Measurements from ENCODE around the gene MBD5.

Gene MBD5

DNA sequence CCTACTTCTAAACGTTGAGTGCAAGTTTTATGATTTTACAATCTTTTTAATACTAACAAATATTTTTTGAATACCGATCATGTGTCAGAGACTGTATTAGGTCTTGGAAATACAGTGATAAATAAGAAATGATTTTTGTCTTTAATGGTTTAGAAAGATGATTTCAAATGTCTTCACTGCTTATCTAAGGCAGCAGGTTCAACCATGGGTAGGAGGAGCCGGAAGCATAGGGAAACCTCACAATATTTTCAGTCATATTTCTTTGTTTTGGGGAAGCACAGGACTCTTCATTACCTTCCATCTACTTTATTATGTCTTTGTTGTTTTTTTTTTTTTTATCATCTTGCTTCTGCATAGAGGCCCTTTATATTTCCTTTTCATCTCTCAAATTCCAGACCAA is 458.5 kb downstream of the MBD5 start:
- no peak overlapping the region for H3K9ac ChIP-seq (ENCODE audit: low read length)
- no peaks in the 10 kb centered on the region for H3K27me3 ChIP-seq (ENCODE audit: insufficient read depth, low read length)
- H3K4me3 ChIP-seq (ENCODE audit: low read depth, low read length) = no peak overlapping the region
- no peak overlapping the region for H2BK5ac ChIP-seq (ENCODE audit: low read depth, low read length, poor library complexity)
- H3K18ac ChIP-seq (ENCODE audit: low read length) = no peak overlapping the region
- H2BK12ac ChIP-seq (ENCODE audit: low read length) = no peak overlapping the region
- no peaks in the 10 kb centered on the region for H3K9me3 ChIP-seq (ENCODE audit: insufficient read depth, low read depth, low read length)
- no peaks in the 10 kb centered on the region for H3K4me1 ChIP-seq (ENCODE audit: control insufficient read depth in 1 of 2, insufficient read depth in 2 of 2, low read length in 2 of 2)
- H4K91ac ChIP-seq (ENCODE audit: low read depth, low read length) = no peak overlapping the region
- no peak overlapping the region for H2AK5ac ChIP-seq (ENCODE audit: low read length)
- H4K12ac ChIP-seq (ENCODE audit: low read depth, low read length) = no peak overlapping the region
- H3K36me3 ChIP-seq (ENCODE audit: control insufficient read depth in 1 of 2, insufficient read depth in 2 of 2, low read length in 2 of 2) = no peaks in the 10 kb centered on the region
- no peak overlapping the region for H3K4me2 ChIP-seq (ENCODE audit: low read length)
- no peak overlapping the region for H3K23ac ChIP-seq (ENCODE audit: low read length)
- H2BK120ac ChIP-seq (ENCODE audit: insufficient read depth, low read length, poor library complexity) = no peak overlapping the region
- no peak overlapping the region for H3K27ac ChIP-seq (ENCODE audit: low read depth, low read length)
- H3K79me2 ChIP-seq (ENCODE audit: control insufficient read depth, insufficient read depth, low read length, poor library complexity) = no peaks in the 10 kb centered on the region
- no peak overlapping the region for H2AFZ ChIP-seq (ENCODE audit: insufficient read depth, low read length, poor library complexity)
- no peaks in the 10 kb centered on the region for H3K79me1 ChIP-seq (ENCODE audit: low read length)
- H3K14ac ChIP-seq (ENCODE audit: low read length) = no peak overlapping the region
- no peak overlapping the region for H3K4ac ChIP-seq (ENCODE audit: low read depth, low read length)
- no CpG with 5 or more reads among the region's 3 CpGs for WGBS (ENCODE audit: extremely low coverage, insufficient coverage, insufficient read length)
- DNase-seq = no peak
- H4K8ac ChIP-seq (ENCODE audit: low read depth, low read length) = no peak overlapping the region

DNA sequence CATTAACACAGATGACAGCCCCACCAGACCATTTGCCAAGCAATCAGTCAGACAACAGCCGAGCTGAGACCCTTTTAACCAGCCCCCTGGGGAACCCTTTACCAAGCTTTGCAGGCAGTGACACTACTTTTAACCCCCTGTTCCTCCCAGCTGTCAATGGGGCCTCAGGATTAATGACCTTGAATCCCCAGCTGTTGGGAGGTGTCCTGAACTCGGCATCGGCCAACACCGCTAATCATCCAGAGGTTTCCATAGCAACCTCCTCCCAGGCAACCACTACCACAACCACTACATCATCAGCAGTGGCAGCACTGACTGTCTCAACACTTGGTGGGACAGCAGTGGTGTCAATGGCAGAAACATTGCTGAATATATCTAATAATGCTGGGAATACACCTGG is 462.8 kb downstream of the MBD5 start:
- Histone ChIP-seq H2BK12ac (ENCODE audit: low read length) (no peak overlapping the region), H3K4ac (ENCODE audit: low read depth, low read length) (no peak overlapping the region), H3K9me3 (ENCODE audit: insufficient read depth, low read depth, low read length) (no peaks in the 10 kb centered on the region), H3K14ac (ENCODE audit: low read length) (no peak overlapping the region), H3K4me1 (ENCODE audit: control insufficient read depth in 1 of 2, insufficient read depth in 2 of 2, low read length in 2 of 2) (no peaks in the 10 kb centered on the region), H4K91ac (ENCODE audit: low read depth, low read length) (no peak overlapping the region), H3K27ac (ENCODE audit: low read depth, low read length) (no peak overlapping the region), H2AK5ac (ENCODE audit: low read length) (no peak overlapping the region), H2BK120ac (ENCODE audit: insufficient read depth, low read length, poor library complexity) (no peak overlapping the region), H3K4me3 (ENCODE audit: low read depth, low read length) (peak overlapping the region; percentile 35), H2BK5ac (ENCODE audit: low read depth, low read length, poor library complexity) (no peak overlapping the region), H3K4me2 (ENCODE audit: low read length) (no peak overlapping the region), H4K12ac (ENCODE audit: low read depth, low read length) (no peak overlapping the region), H3K27me3 (ENCODE audit: insufficient read depth, low read length) (no peaks in the 10 kb centered on the region), H3K79me1 (ENCODE audit: low read length) (no peaks in the 10 kb centered on the region), H2AFZ (ENCODE audit: insufficient read depth, low read length, poor library complexity) (no peak overlapping the region), H3K9ac (ENCODE audit: low read length) (no peak overlapping the region), H3K23ac (ENCODE audit: low read length) (no peak overlapping the region), H3K18ac (ENCODE audit: low read length) (no peak overlapping the region), H4K8ac (ENCODE audit: low read depth, low read length) (no peak overlapping the region), H3K79me2 (ENCODE audit: control insufficient read depth, insufficient read depth, low read length, poor library complexity) (no peaks in the 10 kb centered on the region), H3K36me3 (ENCODE audit: control insufficient read depth in 1 of 2, insufficient read depth in 2 of 2, low read length in 2 of 2) (no peaks in the 10 kb centered on the region)
- DNase-seq = no peak
- WGBS (ENCODE audit: extremely low coverage, insufficient coverage, insufficient read length) = no CpG with 5 or more reads among the region's 4 CpGs

DNA sequence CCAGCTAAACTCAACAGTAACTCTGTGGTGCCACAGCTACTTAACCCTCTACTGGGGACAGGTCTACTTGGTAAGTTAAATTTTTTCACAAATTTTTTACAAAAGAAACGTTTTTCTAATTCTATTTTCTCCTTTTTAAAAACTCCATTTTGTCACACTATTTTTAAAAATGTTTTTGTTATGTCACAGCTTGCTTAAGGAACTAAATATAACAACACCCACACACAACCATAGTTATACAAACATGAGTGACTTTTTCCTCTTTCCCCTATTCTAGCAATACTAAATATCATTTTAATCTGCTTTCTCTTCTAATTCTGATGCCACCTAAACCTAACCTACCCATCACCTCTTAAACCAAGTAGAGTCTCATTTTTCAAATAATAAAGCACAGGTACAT is 463.2 kb downstream of the MBD5 start:
- no peak overlapping the region for H2AFZ ChIP-seq (ENCODE audit: insufficient read depth, low read length, poor library complexity)

DNA sequence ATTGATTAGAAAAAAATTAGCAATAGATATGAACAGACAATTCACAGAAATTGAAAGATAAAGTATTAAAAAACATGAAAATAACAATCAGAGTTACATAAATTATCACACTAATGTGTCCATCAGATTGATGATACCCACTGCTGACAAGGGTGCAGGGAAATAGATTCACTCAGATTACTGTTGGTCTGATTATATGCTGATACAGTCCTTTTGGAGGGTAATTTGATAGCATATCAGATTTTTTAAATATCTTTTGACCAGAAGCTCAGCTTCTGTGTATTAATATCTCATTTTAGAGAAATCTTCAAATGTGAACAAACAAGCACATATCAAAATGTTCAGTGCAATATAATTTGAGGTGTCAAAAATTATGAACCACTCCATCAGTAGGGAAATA is 465.8 kb downstream of the MBD5 start:
- no peak overlapping the region for H3K4me3 ChIP-seq (ENCODE audit: low read depth, low read length)
- no peak overlapping the region for H3K27ac ChIP-seq (ENCODE audit: low read depth, low read length)
- H3K79me1 ChIP-seq (ENCODE audit: low read length) = no peaks in the 10 kb centered on the region
- no peak overlapping the region for H2AK5ac ChIP-seq (ENCODE audit: low read length)
- no peaks in the 10 kb centered on the region for H3K9me3 ChIP-seq (ENCODE audit: insufficient read depth, low read depth, low read length)
- H3K18ac ChIP-seq (ENCODE audit: low read length) = no peak overlapping the region
- H4K8ac ChIP-seq (ENCODE audit: low read depth, low read length) = no peak overlapping the region
- no peak overlapping the region for H2BK12ac ChIP-seq (ENCODE audit: low read length)
- DNase-seq = no peak
- no peak overlapping the region for H3K23ac ChIP-seq (ENCODE audit: low read length)
- no peak overlapping the region for H3K14ac ChIP-seq (ENCODE audit: low read length)
- H3K4ac ChIP-seq (ENCODE audit: low read depth, low read length) = no peak overlapping the region
- H3K4me1 ChIP-seq (ENCODE audit: control insufficient read depth in 1 of 2, insufficient read depth in 2 of 2, low read length in 2 of 2) = no peaks in the 10 kb centered on the region
- no peak overlapping the region for H3K4me2 ChIP-seq (ENCODE audit: low read length)
- H3K79me2 ChIP-seq (ENCODE audit: control insufficient read depth, insufficient read depth, low read length, poor library complexity) = no peaks in the 10 kb centered on the region
- no peak overlapping the region for H2BK5ac ChIP-seq (ENCODE audit: low read depth, low read length, poor library complexity)
- H4K12ac ChIP-seq (ENCODE audit: low read depth, low read length) = no peak overlapping the region
- H2AFZ ChIP-seq (ENCODE audit: insufficient read depth, low read length, poor library complexity) = no peak overlapping the region
- H3K27me3 ChIP-seq (ENCODE audit: insufficient read depth, low read length) = no peaks in the 10 kb centered on the region
- H3K36me3 ChIP-seq (ENCODE audit: control insufficient read depth in 1 of 2, insufficient read depth in 2 of 2, low read length in 2 of 2) = peaks cover 2 to 4% of the 10 kb centered on the region in 2 experiments
- H2BK120ac ChIP-seq (ENCODE audit: insufficient read depth, low read length, poor library complexity) = no peak overlapping the region
- H3K9ac ChIP-seq (ENCODE audit: low read length) = no peak overlapping the region
- no peak overlapping the region for H4K91ac ChIP-seq (ENCODE audit: low read depth, low read length)

More for the DNA sequence above, 463.2 kb downstream of the MBD5 start:
- no peak overlapping the region for H4K91ac ChIP-seq (ENCODE audit: low read depth, low read length)
- H3K9ac ChIP-seq (ENCODE audit: low read length) = no peak overlapping the region
- H3K14ac ChIP-seq (ENCODE audit: low read length) = no peak overlapping the region
- no peak overlapping the region for H3K4ac ChIP-seq (ENCODE audit: low read depth, low read length)
- no peak overlapping the region for H2AK5ac ChIP-seq (ENCODE audit: low read length)
- H3K4me1 ChIP-seq (ENCODE audit: control insufficient read depth in 1 of 2, insufficient read depth in 2 of 2, low read length in 2 of 2) = no peaks in the 10 kb centered on the region
- no peak for DNase-seq
- WGBS (ENCODE audit: extremely low coverage, insufficient coverage, insufficient read length) = 100% methylated on average over 1 of the region's 1 CpG
- no peak overlapping the region for H2BK5ac ChIP-seq (ENCODE audit: low read depth, low read length, poor library complexity)
- no peak overlapping the region for H4K12ac ChIP-seq (ENCODE audit: low read depth, low read length)
- H3K79me1 ChIP-seq (ENCODE audit: low read length) = no peaks in the 10 kb centered on the region
- H3K18ac ChIP-seq (ENCODE audit: low read length) = no peak overlapping the region
- no peak overlapping the region for H3K23ac ChIP-seq (ENCODE audit: low read length)
- no peaks in the 10 kb centered on the region for H3K79me2 ChIP-seq (ENCODE audit: control insufficient read depth, insufficient read depth, low read length, poor library complexity)
- no peak overlapping the region for H3K4me2 ChIP-seq (ENCODE audit: low read length)
- no peak overlapping the region for H3K4me3 ChIP-seq (ENCODE audit: low read depth, low read length)
- no peak overlapping the region for H3K27ac ChIP-seq (ENCODE audit: low read depth, low read length)
- H3K9me3 ChIP-seq (ENCODE audit: insufficient read depth, low read depth, low read length) = no peaks in the 10 kb centered on the region
- H4K8ac ChIP-seq (ENCODE audit: low read depth, low read length) = no peak overlapping the region
- no peak overlapping the region for H2BK12ac ChIP-seq (ENCODE audit: low read length)
- no peaks in the 10 kb centered on the region for H3K36me3 ChIP-seq (ENCODE audit: control insufficient read depth in 1 of 2, insufficient read depth in 2 of 2, low read length in 2 of 2)
- H2BK120ac ChIP-seq (ENCODE audit: insufficient read depth, low read length, poor library complexity) = no peak overlapping the region
- no peaks in the 10 kb centered on the region for H3K27me3 ChIP-seq (ENCODE audit: insufficient read depth, low read length)
